Measurements from ENCODE around the gene ATP2A3. TPM values are rescaled to one million over a fixed set of nuclear protein-coding genes. Genes with fewer than 3 reads are reported as not detected.

ATP2A3 gene
- total RNA-seq, 1 donor from 2014 or later: 541 TPM

DNA sequence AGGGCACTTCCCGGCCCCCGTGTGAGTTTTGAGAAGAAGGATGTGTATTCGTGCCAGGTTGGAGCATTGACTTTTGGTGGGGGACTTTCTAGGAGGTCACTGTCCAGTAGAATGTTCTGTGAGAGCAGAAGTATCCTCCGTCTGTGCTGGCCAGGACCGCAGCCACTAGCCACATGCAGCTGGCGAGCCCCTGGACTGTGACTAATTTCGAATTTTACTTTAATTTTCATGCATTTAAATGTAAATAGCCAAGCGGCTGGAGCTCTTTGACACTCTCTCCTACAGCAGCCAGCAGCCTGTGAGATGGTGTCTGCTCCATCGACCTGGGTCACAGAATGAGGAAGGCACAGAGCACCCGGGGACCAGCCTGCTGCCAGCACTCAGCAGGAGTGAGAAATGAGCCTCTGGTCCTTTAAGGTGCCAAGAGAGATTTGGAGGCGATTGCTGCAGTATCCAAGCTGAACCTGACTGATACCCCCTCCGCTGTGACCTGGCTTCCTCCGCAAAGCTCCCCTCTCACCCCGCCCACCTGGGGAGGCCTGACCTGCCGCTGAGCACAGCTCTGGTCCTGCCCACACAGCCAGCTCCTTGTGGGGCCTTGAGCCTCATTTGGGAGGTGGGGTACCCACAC is 7.8 kb downstream of the ATP2A3 start:
- Mint-ChIP-seq H3K27me3 (no peaks in the 10 kb centered on the region), H3K36me3 (ENCODE audit: low read depth) (peaks cover 74% of the 10 kb centered on the region), H3K9me3 (no peaks in the 10 kb centered on the region), H3K27ac (peak overlapping the region; percentile 70), H3K4me3 (peak overlapping the region; percentile 56), H3K4me1 (peaks cover 61% of the 10 kb centered on the region)
- ATAC-seq (ENCODE audit: low read depth) (peak; percentile 32), DNase-seq (no peak)
- ChIA-PET CTCF (interaction anchor here (0.9 to 1.8 kb wide), 4 partner anchors 21 to 50 kb away, joined by 3 to 7 read pairs (median 3); no protein-coding TSS in a partner anchor), POLR2A (interaction anchor here (0.5 to 4.3 kb wide), 8 partner anchors 10 to 273 kb away, joined by 4 to 41 read pairs (median 6); partner anchors contain the start of genes ATP2A3 and P2RX1)
- TF ChIP-seq, protein P1, sequence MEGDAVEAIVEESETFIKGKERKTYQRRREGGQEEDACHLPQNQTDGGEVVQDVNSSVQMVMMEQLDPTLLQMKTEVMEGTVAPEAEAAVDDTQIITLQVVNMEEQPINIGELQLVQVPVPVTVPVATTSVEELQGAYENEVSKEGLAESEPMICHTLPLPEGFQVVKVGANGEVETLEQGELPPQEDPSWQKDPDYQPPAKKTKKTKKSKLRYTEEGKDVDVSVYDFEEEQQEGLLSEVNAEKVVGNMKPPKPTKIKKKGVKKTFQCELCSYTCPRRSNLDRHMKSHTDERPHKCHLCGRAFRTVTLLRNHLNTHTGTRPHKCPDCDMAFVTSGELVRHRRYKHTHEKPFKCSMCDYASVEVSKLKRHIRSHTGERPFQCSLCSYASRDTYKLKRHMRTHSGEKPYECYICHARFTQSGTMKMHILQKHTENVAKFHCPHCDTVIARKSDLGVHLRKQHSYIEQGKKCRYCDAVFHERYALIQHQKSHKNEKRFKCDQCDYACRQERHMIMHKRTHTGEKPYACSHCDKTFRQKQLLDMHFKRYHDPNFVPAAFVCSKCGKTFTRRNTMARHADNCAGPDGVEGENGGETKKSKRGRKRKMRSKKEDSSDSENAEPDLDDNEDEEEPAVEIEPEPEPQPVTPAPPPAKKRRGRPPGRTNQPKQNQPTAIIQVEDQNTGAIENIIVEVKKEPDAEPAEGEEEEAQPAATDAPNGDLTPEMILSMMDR (IDR thresholded peaks at IDR 0.05): no peak
- intact Hi-C loops (cut with micrococcal nuclease): no loop called here

DNA sequence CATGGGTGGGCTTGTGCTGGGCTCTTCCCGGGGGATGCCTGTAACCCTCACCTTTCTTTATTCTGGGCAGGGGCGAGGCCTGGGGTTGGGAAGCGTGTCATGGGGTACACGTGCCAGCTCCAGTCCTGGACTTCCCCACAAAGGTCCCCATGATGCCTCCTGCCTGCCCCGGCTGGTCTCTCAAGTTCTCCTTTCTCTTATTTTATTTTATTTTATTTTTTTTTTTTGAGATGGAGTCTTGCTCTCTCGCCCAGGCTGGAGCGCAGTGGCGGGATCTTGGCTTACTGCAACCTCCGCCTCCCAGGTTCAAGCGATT is 8.6 kb downstream of the ATP2A3 start:
- ATAC-seq (ENCODE audit: low read depth) (no peak), DNase-seq (no peak)
- Mint-ChIP-seq H3K27ac (peak overlapping the region; percentile 70), H3K4me3 (no peak overlapping the region), H3K4me1 (peaks cover 53% of the 10 kb centered on the region), H3K36me3 (ENCODE audit: low read depth) (peaks cover 73% of the 10 kb centered on the region), H3K27me3 (no peaks in the 10 kb centered on the region), H3K9me3 (no peaks in the 10 kb centered on the region)
- intact Hi-C loops (cut with micrococcal nuclease): no loop called here
- TF ChIP-seq, protein P1 (IDR thresholded peaks at IDR 0.05): no peak
- CTCF ChIA-PET: no interaction called here
- POLR2A ChIA-PET: interaction anchor here (1.2 to 4.3 kb wide), 4 partner anchors 11 to 42 kb away, joined by 6 to 41 read pairs (median 12); partner anchors contain the start of genes ATP2A3 and P2RX1

DNA sequence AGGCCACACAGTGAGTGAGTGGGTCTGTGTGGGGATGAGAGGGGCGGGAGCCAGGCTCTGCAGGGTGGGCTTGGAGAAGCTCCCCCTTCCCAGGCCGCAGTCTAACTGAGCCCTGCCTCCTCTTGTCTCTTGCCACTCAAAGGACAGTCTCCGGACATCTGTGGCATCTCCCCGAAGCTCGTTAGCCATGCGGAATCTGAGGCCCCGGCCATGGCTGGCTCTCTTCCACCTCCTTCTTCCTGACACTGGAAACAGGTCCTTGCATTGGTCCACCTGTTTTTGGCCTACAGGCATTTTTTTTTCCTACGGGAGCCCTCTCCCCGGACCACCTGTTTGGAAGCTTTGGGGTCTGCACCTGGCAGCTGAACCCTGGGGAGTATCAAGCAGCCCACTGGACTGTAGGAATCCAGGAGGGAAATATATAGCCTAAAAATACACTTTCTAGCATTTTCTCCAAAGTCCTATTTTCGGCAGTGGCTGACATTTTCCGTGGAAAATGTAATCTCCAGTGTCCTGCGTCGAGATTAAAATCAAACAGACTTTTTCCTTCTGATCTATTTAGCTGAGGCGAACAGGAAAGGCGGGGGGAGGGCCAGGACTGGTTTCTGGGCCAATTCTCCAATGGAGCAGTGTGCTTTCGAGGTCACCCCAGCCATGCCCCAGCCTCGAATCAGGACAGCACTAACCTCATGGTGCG is 9.1 kb downstream of the ATP2A3 start:
- Mint-ChIP-seq H3K9me3 (no peaks in the 10 kb centered on the region), H3K4me1 (peaks cover 48% of the 10 kb centered on the region), H3K36me3 (ENCODE audit: low read depth) (peaks cover 72% of the 10 kb centered on the region), H3K27ac (peak overlapping the region; percentile 46), H3K27me3 (no peaks in the 10 kb centered on the region), H3K4me3 (no peak overlapping the region)
- ATAC-seq (ENCODE audit: low read depth) (no peak), DNase-seq (no peak)
- TF ChIP-seq, protein P1 (IDR thresholded peaks at IDR 0.05): no peak
- POLR2A ChIA-PET: interaction anchor here (1.9 to 4.3 kb wide), 3 partner anchors 11 to 41 kb away, joined by 8 to 41 read pairs (median 17); partner anchors contain the start of genes ATP2A3 and P2RX1
- intact Hi-C loops (cut with micrococcal nuclease): no loop called here
- CTCF ChIA-PET: interaction anchor here (0.7 to 1.0 kb wide), 2 partner anchors 42 to 47 kb away, joined by 3 to 4 read pairs; no protein-coding TSS in a partner anchor

DNA sequence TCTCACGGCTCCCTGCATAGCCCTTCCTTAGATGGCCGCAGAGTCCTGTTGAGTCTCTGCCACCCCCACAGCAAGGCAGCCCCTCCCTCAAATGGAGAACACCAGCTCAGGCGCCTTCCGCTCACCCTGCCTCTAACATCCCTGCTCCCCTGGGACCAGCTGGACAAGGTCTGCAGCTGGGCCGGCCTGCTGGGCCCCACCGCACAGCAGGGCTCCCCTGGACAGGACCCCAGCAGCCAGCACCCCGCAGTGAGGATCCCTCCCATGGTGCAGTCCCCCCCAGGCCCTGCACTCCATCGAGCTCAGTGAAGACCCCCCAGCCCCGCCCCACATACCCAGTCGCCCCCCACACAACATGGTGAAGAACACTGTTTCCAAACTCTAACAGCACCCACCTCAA is 10.2 kb downstream of the ATP2A3 start:
- POLR2A ChIA-PET: interaction anchor here (0.6 to 1.1 kb wide), 2 partner anchors 33 to 1037 kb away, joined by 3 to 7 read pairs; no protein-coding TSS in a partner anchor

More for the DNA sequence above, 10.2 kb downstream of the ATP2A3 start:
- H3K9me3 Mint-ChIP-seq: no peaks in the 10 kb centered on the region
- H3K4me1 Mint-ChIP-seq: peaks cover 37% of the 10 kb centered on the region
- intact Hi-C loops (cut with micrococcal nuclease): no loop called here
- peak overlapping the region; percentile 41 for H3K27ac Mint-ChIP-seq
- CTCF ChIA-PET: interaction anchor here (1.0 kb wide), 1 partner anchor 48 kb away, joined by 3 read pairs; no protein-coding TSS in a partner anchor
- TF ChIP-seq, protein P1 (IDR thresholded peaks at IDR 0.05): no peak
- DNase-seq (no peak), ATAC-seq (ENCODE audit: low read depth) (no peak)
- peaks cover 73% of the 10 kb centered on the region for H3K36me3 Mint-ChIP-seq (ENCODE audit: low read depth)
- H3K27me3 Mint-ChIP-seq: no peaks in the 10 kb centered on the region
- no peak overlapping the region for H3K4me3 Mint-ChIP-seq
